Stomach (tissue), 9 donors: ENCODE data around the gene FXR2. TPM values are rescaled to one million over a fixed set of nuclear protein-coding genes. Genes with fewer than 3 reads are reported as not detected.
A peak's percentile ranks its signal among the peaks of the same experiment; 100 is the strongest.

Experiments
- DNase-seq, 2 donors: peaks; one replicate each; pipeline versions ENCODE4 v3.0.0 to v3.0.0-alpha.2; 2013 to 2019
- H3K27ac ChIP-seq, 5 donors: fragments of 200-600 bp in 4 of 5; sonication (generic) in 4 of 5; one replicate each; pipeline ENCODE4 v1.5.1; 2013 to 2019; ENCODE audit warnings: mild to moderate bottlenecking in 1 of 5, moderate library complexity in 1 of 5
- H3K27me3 ChIP-seq, 3 donors: fragments of 200-600 bp; sonication (generic); one replicate each; pipeline ENCODE4 v1.5.1; 2017 to 2019; ENCODE audit warnings: mixed run types in 1 of 3
- H3K36me3 ChIP-seq, 4 donors: fragments of 200-600 bp; sonication (generic); 1 replicate in 3 of 4; 2 replicates in 1 of 4; pipeline ENCODE4 v1.5.1; 2016 to 2019
- H3K4me1 ChIP-seq, 4 donors: fragments of 200-600 bp; sonication (generic); one replicate each; pipeline ENCODE4 v1.5.1; 2016 to 2019
- H3K4me3 ChIP-seq, 4 donors: fragments of 200-600 bp; sonication (generic) in 3 of 4; one replicate each; pipeline ENCODE4 v1.5.1; 2016 to 2019; ENCODE audit warnings: mild to moderate bottlenecking in 1 of 4
- H3K9me3 ChIP-seq, 4 donors: fragments of 200-600 bp; sonication (generic); one replicate each; pipeline ENCODE4 v1.5.1; 2016 to 2019
- EP300 ChIP-seq: sonication (generic); formaldehyde crosslinking; IDR thresholded peaks from one replicate; pipeline ENCODE4 v1.6.1; 2017; ENCODE audit warnings: antibody characterized with exemption
- POLR2A ChIP-seq, 4 donors: fragments of 450-650 bp; IDR thresholded peaks; one replicate each; pipeline ENCODE4 v1.6.1; 2016; ENCODE audit warnings: antibody characterized with exemption in 4 of 4, control low read depth in 2 of 4, mild to moderate bottlenecking in 1 of 4, moderate library complexity in 1 of 4
- POLR2AphosphoS5 ChIP-seq, 3 donors: sonication (generic); formaldehyde crosslinking; IDR thresholded peaks; one replicate each; pipeline ENCODE4 v1.6.1; 2016; ENCODE audit warnings: antibody characterized with exemption in 3 of 3
- WGBS, 5 donors: extraction: QIAGEN DNeasy Blood & Tissue Kit in 3 of 5; methylation state at CpG; one replicate each; pipeline versions ENCODE4 v1.1.5 to v1.1.7; 2013 to 2018; 5-methylcytosine and 5-hydroxymethylcytosine counted together
- intact Hi-C: fragments of 100-400 bp; cut with DNase I; formaldehyde crosslinking; loops from one replicate; pipeline ENCODE4 v1.15.1; 2023; ENCODE audit warnings: low total_unique reads
- polyA plus RNA-seq, 3 donors: library from polyadenylated mRNA; stranded (reverse); fragments of 200-250 nt; gene quantifications; one replicate each; pipeline ENCODE4 v1.2.3, GENCODE V29; 2013
- total RNA-seq, 5 donors: library from RNA; depleted of rRNA; stranded (reverse); fragments of >200 nt; gene quantifications; one replicate each; pipeline versions ENCODE4 v1.1.0 to v1.2.3, GENCODE V29; 2014 to 2016
- TF ChIP-seq, protein P1 (sequence below), 7 experiments: fragments of 450-650 bp in 4 of 7; fragments of 200-600 bp in 3 of 7; sonication (generic) in 3 of 7; IDR thresholded peaks; one replicate each; pipeline ENCODE4 v1.5.1; 2016 to 2019; ENCODE audit warnings: antibody characterized with exemption in 7 of 7, control low read depth in 2 of 7, mild to moderate bottlenecking in 1 of 7
- donor health status: healthy with polysubstance abuse.
- donor health status: Bipolar disorder and iron deficiency.
- donor health status: healthy.

Gene FXR2
- total and polyA plus RNA-seq, 8 donors: 11.0 to 33.3 (median 23.3) TPM

DNA sequence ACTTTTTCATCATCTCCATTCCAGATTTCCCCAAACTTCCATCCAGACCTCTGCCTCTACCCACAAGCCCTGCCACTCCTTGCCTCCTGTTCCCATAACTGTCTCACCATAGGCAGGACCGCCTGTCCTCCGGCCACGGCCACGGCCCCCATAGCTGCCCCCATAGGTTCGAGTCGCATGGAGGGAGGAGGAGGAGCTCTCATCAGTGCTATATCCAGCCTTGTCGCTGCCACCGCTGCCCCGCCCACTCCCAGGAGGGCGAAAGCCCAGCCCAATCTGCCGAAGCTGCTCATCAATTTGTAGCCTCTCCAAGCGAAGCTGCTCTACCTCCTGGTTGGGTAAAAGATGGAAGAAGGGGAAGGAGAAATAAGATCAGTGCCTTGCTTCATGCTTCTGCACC, 21.4 kb downstream of the FXR2 start:
- no peak for TF ChIP-seq POLR2AphosphoS5 (IDR thresholded peaks at IDR 0.05)
- peaks cover 69 to 93% (median 86%) of the 10 kb centered on the region in 4 donors for H3K36me3 ChIP-seq
- 87 to 89% (median 88%) methylated on average over 12 of the region's 12 CpGs for WGBS, 5 donors
- peaks cover 9 to 25% (median 17%) of the 10 kb centered on the region in 4 donors for H3K4me1 ChIP-seq
- no peaks in the 10 kb centered on the region for H3K9me3 ChIP-seq
- intact Hi-C loops: no loop called here
- no peaks in the 10 kb centered on the region for H3K27me3 ChIP-seq
- H3K27ac ChIP-seq: no peak overlapping the region
- no peak for DNase-seq
- no peak overlapping the region for H3K4me3 ChIP-seq

DNA sequence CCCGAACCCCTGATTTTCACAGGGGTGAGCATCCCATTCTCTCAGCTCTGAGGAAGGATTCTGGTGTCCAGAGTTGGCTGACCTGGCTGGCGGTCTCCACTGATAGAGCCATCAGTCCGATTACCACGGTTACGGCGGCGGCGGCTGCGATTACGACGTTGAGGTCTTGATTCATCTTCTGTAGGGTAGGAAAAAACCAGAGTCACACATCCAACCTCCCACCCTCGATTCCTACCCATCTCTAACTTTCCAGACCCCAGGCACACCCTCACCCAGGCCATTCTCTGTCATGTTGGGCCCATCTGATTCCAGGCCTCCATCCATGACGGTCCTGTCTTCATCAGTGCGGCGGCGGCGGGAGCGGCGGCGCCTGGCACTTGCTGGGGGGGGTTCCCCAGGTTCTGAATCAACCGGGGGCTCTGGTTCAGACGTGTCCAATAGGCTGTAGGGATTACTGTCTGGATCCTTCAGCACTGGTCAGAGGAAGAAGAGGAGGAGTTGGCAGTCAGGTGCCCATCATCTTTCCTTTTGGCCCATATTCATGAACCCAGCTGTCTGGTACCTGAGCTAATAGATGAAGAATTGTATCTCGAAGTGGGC, 22.2 kb downstream of the FXR2 start:
- Histone ChIP-seq H3K4me3 (no peak overlapping the region), H3K27ac (no peak overlapping the region), H3K9me3 (no peaks in the 10 kb centered on the region), H3K27me3 (no peaks in the 10 kb centered on the region), H3K36me3 (peaks cover 65 to 96% (median 88%) of the 10 kb centered on the region in 4 donors), H3K4me1 (peaks cover 14 to 32% (median 24%) of the 10 kb centered on the region in 4 donors)
- intact Hi-C loops: no loop called here
- 90 to 92% (median 92%) methylated on average over 21 to 23 of the region's 23 CpGs for WGBS, 5 donors
- no peak for TF ChIP-seq POLR2A (IDR thresholded peaks at IDR 0.05)
- TF ChIP-seq, protein P1, sequence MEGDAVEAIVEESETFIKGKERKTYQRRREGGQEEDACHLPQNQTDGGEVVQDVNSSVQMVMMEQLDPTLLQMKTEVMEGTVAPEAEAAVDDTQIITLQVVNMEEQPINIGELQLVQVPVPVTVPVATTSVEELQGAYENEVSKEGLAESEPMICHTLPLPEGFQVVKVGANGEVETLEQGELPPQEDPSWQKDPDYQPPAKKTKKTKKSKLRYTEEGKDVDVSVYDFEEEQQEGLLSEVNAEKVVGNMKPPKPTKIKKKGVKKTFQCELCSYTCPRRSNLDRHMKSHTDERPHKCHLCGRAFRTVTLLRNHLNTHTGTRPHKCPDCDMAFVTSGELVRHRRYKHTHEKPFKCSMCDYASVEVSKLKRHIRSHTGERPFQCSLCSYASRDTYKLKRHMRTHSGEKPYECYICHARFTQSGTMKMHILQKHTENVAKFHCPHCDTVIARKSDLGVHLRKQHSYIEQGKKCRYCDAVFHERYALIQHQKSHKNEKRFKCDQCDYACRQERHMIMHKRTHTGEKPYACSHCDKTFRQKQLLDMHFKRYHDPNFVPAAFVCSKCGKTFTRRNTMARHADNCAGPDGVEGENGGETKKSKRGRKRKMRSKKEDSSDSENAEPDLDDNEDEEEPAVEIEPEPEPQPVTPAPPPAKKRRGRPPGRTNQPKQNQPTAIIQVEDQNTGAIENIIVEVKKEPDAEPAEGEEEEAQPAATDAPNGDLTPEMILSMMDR (IDR thresholded peaks at IDR 0.05): no peak
- TF ChIP-seq EP300: no peak
- no peak for TF ChIP-seq POLR2AphosphoS5 (IDR thresholded peaks at IDR 0.05)
- DNase-seq: no peak

DNA sequence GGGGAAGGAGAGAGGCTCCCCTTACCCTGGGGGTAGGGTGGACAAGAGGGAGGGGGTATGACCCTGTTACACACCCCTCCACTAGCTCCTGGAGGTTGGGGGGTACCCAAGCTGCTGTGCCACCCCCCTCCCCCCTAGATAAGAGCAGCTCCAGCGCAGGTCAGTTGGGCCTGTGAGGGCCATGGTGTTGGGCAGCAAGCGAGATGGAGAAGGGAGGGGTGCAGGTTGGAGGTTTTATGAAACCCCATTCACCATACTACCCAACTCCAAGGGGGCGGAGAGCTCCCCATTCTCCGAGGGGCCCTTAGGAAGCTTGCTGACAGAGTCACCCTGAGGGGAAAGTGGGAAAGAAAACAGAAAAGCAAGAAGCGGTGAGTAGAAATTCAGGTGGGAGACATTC, 23.1 kb downstream of the FXR2 start:
- intact Hi-C loops: no loop called here
- Histone ChIP-seq H3K4me3 (no peak overlapping the region), H3K9me3 (no peaks in the 10 kb centered on the region), H3K36me3 (peaks cover 56 to 96% (median 88%) of the 10 kb centered on the region in 4 donors), H3K4me1 (peaks cover 14 to 42% (median 31%) of the 10 kb centered on the region in 4 donors), H3K27ac (no peak overlapping the region), H3K27me3 (no peaks in the 10 kb centered on the region)
- no peak for DNase-seq
- 82 to 95% (median 88%) methylated on average over 5 of the region's 5 CpGs for WGBS, 5 donors
- TF ChIP-seq POLR2AphosphoS5 (IDR thresholded peaks at IDR 0.05): no peak
- TF ChIP-seq, protein P1 (IDR thresholded peaks at IDR 0.05): no peak
- TF ChIP-seq EP300: no peak
- TF ChIP-seq POLR2A (IDR thresholded peaks at IDR 0.05): no peak

- TF ChIP-seq, protein P1 (IDR thresholded peaks at IDR 0.05): no peak
- TF ChIP-seq POLR2AphosphoS5 (IDR thresholded peaks at IDR 0.05) (no peak), EP300 (no peak), POLR2A (IDR thresholded peaks at IDR 0.05) (no peak)
- peaks cover 14 to 50% (median 38%) of the 10 kb centered on the region in 4 donors for H3K4me1 ChIP-seq
- peak overlapping the region in 1 of 5 donors; percentile 10 for H3K27ac ChIP-seq
- H3K4me3 ChIP-seq: no peak overlapping the region
- peaks cover 47 to 96% (median 83%) of the 10 kb centered on the region in 4 donors for H3K36me3 ChIP-seq
- no peaks in the 10 kb centered on the region for H3K9me3 ChIP-seq
- intact Hi-C loops: no loop called here
- no peak for DNase-seq
- WGBS, 5 donors: 72 to 86% (median 76%) methylated on average over 4 of the region's 4 CpGs
- H3K27me3 ChIP-seq: no peaks in the 10 kb centered on the region
Measured at GRCh38 chr17:7590743-7591142, 24.0 kb downstream of the FXR2 start.
